Eye (tissue), 1 donor: ENCODE data around the gene POP5.
A peak's percentile ranks its signal among the peaks of the same experiment; 100 is the strongest.

ENCODE experiments used
- DNase-seq: peaks from one replicate; pipeline ENCODE4 v3.0.0-alpha.2; 2015

The POP5 gene

GRCh38 chr12:120588948-120589930 lies 8.0 kb upstream of the POP5 start:
- no peak for DNase-seq

DNA sequence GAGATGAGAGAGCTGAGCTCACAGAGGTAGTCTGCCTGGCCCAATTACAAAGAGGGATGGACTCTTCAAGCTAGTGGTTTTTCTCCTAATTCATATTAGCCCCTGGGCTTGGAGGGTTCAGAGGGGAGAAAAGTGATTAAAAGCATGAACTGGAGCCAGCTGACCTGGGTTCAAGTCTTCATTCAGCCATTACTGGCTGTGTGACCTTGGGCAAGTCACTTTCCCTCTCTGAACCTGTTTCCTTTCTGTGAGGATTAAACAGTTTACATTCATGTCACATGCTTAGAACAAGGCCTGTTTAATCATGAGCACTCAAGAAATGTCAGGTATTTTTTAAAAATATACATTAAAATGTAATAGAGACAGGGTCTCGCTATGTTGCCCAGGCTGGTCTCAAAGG lies 7.2 kb upstream of the POP5 start:
- DNase-seq: no peak

DNA sequence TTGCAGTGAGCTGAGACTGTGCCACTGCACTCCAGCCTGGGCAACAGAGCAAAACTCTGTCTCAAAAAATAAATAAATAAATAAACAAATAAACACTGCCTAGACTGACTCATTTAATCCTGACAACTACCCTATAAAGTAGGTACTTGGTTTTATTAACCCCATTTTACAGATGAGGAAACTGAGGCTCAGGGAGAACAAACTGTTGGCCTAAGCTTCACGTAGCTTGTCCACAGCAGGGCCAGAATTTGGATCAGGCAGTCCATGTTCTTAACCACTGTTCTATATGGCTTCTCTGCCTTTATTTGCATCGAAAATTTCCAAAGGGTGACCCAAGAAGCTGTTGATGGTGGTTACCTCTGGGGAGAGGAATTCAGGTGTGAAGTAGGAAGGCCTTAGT lies 5.7 kb upstream of the POP5 start:
- no peak for DNase-seq

- DNase-seq: peak; percentile 80
Measured at GRCh38 chr12:120586206-120586605, 5.0 kb upstream of the POP5 start.

- peak; percentile 82 for DNase-seq
Measured at GRCh38 chr12:120584343-120585149, 3.3 kb upstream of the POP5 start.

DNA sequence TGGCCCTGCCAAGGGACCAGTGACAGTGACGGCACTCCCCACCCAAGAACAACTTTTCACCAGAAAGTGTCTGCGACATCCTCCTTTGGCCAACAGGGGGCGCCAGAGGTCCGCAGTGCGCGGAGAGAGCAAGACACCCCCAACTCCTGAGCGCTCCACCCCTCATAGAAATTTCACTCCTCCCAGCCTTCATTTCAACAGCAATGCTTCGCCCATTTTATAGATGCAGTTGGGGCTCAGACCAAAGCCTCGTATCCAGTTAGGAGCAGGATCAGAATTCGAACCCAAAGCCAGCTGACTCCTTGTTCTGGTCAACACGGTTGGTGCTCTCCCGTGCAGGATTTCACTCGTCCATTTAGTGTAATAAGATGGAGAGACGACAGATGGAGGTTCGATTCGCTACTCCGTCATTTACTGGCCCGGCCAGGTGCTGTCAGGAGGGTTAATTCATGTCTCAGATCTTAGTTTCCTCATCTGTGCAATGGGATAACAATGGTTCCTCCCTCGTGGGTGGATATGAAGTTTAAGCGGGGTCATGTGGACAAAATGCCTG lies 2.4 kb upstream of the POP5 start:
- peak; percentile 89 for DNase-seq

- no peak for DNase-seq
Measured at GRCh38 chr12:120581998-120582397, 796 bp upstream of the POP5 start.

DNA sequence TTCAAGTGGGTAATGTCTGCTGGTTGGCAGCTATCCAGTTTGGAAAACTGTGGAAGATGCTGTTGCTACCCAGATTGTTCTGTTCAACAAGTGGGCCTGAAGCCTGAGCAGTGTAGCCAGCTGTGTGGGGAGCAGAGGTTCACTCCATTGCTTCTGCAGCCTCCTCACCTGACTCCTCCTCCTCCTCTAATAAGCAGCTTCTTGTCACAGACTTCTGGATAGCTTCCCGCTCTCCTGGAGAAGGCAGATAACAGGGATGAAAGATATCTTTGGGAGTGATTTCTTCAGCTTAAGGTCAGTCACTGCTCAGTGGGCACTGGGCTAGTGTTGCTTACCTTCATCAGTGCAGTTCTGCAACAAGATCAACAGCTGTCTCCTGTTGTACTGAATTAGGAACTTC lies 2.0 kb downstream of the POP5 start:
- no peak for DNase-seq

DNA sequence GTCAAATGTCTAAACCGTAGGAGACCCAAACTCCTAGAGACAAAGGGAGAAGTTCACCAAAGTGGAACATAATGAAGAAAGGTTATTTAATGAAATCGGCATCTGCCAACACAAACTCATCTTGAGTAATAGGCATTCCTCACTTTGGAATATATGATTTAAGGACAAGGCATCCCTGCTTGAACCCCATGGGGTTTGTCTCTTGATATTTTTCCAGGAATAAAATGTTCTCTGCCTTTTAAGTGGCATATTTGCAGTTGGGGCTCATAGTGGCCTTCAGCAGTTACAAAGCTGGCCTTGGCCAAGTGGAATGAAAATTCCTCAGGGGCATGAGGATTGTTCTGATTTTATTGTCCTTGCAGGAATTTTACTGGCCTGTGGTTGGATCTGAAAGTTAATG lies 7.1 kb downstream of the POP5 start:
- DNase-seq: no peak

GRCh38 chr12:120573560-120573959 lies 7.6 kb downstream of the POP5 start:
- no peak for DNase-seq

- no peak for DNase-seq
Measured at GRCh38 chr12:120571299-120571698, 9.9 kb downstream of the POP5 start.

DNA sequence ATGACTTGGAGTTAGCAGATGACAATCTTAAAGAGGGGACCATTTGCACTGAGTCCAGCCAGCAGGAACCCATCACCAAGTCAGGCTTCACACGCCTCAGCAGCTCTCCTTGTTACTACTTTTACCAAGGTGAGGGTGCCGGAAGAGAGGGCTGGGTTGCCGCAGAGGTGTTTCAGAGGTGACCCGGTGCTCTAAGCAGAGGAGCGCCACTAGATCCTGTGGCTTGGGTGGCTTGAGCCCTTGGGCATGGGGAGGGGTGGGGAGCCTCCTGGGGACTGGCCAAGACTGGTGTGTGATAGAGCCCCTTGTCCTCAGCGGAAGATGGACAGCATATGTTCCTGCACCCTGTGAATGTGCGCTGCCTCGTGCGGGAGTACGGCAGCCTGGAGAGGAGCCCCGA lies 17.7 kb downstream of the POP5 start:
- DNase-seq: no peak

DNA sequence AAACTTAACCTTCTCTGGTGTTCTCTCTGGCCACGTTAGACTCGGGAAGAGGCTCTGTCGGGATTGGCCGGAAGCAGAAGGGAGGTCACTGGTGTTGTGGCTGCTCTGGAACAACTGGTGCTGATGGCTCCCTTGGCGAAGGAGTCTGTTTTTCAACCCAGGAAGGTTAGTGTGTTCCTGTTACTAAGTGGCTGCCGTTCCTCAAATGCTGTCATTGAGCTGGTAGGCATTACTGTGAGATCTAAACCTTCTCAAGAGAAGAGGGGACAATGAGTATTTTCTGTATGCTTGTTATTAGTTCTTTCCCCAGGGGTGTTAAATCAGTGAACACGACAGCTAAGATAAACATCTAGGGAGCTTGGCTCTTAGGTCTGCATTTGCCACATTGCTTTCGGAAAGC lies 18.3 kb downstream of the POP5 start:
- DNase-seq: no peak

GRCh38 chr12:120557589-120557988 lies 23.6 kb downstream of the POP5 start:
- DNase-seq: no peak

DNA sequence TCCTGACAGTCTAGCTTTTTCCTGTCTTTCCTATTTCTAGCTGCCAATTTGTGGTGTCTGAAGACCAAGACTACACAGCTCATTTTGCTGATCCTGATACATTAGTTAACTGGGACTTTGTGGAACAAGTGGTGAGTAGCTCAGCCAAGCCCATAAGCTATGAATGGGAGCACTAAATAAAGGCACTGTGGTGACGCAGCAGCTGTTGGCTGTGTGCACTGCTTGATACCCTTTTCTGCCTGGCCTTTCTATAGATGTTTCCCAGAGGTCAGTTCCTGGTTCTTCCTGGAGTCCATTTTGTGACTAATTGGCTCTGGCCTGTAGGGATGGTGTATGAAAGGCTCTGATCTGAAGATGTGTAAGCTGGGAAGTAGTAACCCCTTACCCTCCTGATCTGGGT lies 26.5 kb downstream of the POP5 start:
- no peak for DNase-seq

DNA sequence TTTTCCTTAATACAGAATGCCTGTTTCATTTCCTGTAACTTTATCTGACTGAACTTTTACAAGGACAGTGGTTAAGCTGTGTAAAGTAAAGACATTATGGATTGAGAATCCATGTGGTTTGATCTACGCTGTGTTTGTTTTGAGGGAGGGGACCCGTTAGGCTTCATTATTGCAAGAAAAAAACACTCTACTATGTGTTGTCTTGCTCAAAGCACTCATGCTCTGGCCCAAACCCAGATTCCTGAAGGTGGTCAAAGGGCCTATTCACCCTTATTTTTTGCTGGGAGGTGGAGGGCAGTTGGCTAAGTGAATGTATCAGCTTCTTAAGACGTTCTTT lies 35.2 kb downstream of the POP5 start:
- no peak for DNase-seq

DNA sequence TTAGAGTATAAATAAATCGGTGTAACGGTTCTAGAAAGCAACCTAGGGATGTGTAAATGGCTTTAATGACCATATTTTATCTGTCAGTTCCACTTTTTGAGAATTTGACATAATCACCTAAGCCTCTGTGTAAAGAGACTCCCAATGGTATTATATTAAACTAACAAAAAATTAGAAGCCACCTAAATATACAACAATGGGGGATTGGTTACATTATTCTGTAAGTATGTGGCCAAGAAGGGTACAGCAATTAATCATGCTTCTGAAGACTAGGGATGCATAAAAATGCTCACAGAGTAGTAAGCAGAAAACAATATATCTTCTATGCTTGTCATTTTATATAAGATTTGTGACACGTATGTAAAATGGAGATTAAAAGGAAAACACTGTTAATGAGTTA lies 36.5 kb downstream of the POP5 start:
- no peak for DNase-seq

DNA sequence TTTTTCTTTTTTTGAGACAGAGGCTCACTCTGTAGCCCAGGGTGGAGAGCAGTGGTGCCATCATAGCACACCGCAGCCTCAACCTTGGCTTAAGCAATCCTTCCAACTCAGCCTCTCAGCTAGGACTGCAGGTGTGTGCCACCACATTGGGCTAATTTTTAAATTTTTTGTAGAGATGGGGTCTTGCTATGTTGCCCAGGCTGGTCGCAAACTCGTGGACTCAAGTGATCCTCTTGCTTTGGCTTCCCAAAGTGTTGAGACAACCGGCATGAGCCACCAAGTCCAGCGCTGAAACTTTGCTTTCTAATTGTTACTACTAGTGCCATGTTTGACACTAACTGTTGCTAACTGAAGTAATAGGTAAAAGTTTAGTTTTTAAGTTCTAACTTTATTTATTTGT lies 39.0 kb downstream of the POP5 start:
- no peak for DNase-seq

GRCh38 chr12:120540445-120540844 lies 40.8 kb downstream of the POP5 start:
- DNase-seq: no peak

GRCh38 chr12:120539303-120539702 lies 41.9 kb downstream of the POP5 start:
- no peak for DNase-seq

- DNase-seq: no peak
Measured at GRCh38 chr12:120538281-120539156, 42.7 kb downstream of the POP5 start.

DNA sequence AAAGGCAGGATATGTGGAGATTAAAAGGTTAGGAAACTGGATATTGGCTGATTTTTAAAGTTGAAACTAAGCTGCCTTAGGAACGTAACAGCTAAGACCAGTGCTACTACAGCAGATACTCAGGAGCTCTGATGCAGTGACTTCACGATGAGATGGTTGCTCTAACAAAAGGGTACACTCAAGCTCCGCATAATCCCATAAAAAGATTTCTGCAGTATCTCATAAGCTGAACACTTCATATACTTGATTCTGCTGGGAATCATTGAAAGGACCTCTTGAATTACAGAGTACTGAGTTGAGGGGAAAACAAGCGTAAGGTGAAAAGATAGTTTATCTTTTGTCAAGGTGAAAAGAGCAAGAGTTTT lies 43.4 kb downstream of the POP5 start:
- no peak for DNase-seq
